ENCODE measurements around the gene ARID1B.

DNA sequence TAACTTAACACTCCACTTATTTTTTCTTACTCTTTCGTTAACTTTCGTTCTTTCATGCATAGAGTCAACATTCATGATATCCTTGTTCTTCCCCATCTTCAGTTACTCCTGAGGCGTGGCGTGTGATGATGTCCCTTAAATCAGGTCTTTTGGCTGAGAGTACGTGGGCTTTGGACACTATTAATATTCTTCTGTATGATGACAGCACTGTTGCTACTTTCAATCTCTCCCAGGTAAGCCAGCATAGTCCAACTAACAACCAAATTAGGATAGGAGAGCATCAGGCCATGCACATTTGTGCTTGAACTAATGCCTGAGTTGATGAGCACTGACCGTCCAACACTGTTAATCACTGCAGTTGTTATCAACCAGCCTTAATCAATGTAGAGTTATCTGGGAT, 426.6 kb downstream of the ARID1B start:
- TF ChIP-seq, protein P1, sequence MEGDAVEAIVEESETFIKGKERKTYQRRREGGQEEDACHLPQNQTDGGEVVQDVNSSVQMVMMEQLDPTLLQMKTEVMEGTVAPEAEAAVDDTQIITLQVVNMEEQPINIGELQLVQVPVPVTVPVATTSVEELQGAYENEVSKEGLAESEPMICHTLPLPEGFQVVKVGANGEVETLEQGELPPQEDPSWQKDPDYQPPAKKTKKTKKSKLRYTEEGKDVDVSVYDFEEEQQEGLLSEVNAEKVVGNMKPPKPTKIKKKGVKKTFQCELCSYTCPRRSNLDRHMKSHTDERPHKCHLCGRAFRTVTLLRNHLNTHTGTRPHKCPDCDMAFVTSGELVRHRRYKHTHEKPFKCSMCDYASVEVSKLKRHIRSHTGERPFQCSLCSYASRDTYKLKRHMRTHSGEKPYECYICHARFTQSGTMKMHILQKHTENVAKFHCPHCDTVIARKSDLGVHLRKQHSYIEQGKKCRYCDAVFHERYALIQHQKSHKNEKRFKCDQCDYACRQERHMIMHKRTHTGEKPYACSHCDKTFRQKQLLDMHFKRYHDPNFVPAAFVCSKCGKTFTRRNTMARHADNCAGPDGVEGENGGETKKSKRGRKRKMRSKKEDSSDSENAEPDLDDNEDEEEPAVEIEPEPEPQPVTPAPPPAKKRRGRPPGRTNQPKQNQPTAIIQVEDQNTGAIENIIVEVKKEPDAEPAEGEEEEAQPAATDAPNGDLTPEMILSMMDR (conservative IDR thresholded peaks at IDR 0.05; ENCODE audit: low read depth, low read length) = no peak
- no peak for TF ChIP-seq EZH2 (IDR thresholded peaks at IDR 0.05; ENCODE audit: low read length, unreplicated experiment)
